ENCODE results near the gene PILRB. TPM values are rescaled to one million over a fixed set of nuclear protein-coding genes. Genes with fewer than 3 reads are reported as not detected.

PILRB gene
- total RNA-seq, 1 donor from 2014 or later, result 21.1 TPM

DNA sequence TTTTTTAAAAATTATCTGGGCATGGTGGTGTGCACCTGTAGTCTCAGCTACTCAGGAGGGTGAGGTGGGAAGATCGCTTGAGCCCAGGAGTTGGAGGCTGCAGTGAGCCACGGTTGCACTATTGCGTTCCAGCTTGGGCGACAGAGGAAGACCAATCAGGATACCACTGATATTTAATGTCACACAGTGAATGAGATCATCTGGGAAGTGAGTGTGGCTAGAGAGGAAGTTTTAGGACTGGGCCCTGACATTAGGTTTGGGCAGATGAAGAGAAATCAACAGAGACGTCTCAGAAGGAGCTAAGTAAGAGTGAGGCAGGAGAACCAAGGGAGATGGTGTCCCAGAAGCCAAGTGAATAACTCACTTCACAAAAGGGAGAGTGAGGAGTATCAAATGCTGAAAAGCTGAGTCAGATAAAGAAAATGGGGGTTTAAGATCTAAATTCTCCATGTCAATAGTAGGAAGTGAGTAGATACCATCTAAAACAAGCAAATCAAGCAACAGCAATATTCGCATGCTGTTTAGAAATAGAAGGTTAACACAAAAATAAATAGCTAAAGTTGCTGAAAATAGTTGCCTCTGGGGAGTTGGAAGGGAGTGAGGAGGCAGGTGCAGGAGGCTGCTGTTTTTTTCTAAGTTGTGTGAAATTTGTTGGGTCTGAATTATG is 26.8 kb downstream of the PILRB start:
- Histone ChIP-seq H3K9me3 (ENCODE audit: insufficient read depth, low read depth, low read length) (no peaks in the 10 kb centered on the region), H3K27ac (ENCODE audit: low read depth, low read length) (no peak overlapping the region), H3K4me3 (ENCODE audit: insufficient read depth, low read depth, low read length) (no peak overlapping the region), H3K27me3 (ENCODE audit: insufficient read depth, low read length) (peaks cover 7% of the 10 kb centered on the region), H3K4me1 (ENCODE audit: insufficient read depth, low read length) (no peaks in the 10 kb centered on the region), H3K79me2 (ENCODE audit: insufficient read depth, low read length) (no peaks in the 10 kb centered on the region), H3K36me3 (ENCODE audit: insufficient read depth, low read length) (no peaks in the 10 kb centered on the region), H2AFZ (ENCODE audit: low read depth, low read length) (no peak overlapping the region), H3K4me2 (ENCODE audit: low read length) (no peak overlapping the region), H4K20me1 (ENCODE audit: insufficient read depth, low read length) (no peaks in the 10 kb centered on the region), H3K9ac (ENCODE audit: low read length) (no peak overlapping the region)
- Mint-ChIP-seq H3K4me3 (ENCODE audit: unreplicated experiment) (no peak overlapping the region), H3K27ac (ENCODE audit: unreplicated experiment) (no peak overlapping the region), H3K27me3 (ENCODE audit: low read depth, unreplicated experiment) (peaks cover 4% of the 10 kb centered on the region), H3K36me3 (ENCODE audit: low read depth, unreplicated experiment) (no peaks in the 10 kb centered on the region), H3K4me1 (ENCODE audit: low read depth, unreplicated experiment) (peaks cover 5% of the 10 kb centered on the region), H3K9me3 (ENCODE audit: unreplicated experiment) (no peaks in the 10 kb centered on the region)
- DNase-seq (ENCODE audit: low read depth) (no peak), FAIRE-seq (no peak)
- TF ChIP-seq, protein P1, sequence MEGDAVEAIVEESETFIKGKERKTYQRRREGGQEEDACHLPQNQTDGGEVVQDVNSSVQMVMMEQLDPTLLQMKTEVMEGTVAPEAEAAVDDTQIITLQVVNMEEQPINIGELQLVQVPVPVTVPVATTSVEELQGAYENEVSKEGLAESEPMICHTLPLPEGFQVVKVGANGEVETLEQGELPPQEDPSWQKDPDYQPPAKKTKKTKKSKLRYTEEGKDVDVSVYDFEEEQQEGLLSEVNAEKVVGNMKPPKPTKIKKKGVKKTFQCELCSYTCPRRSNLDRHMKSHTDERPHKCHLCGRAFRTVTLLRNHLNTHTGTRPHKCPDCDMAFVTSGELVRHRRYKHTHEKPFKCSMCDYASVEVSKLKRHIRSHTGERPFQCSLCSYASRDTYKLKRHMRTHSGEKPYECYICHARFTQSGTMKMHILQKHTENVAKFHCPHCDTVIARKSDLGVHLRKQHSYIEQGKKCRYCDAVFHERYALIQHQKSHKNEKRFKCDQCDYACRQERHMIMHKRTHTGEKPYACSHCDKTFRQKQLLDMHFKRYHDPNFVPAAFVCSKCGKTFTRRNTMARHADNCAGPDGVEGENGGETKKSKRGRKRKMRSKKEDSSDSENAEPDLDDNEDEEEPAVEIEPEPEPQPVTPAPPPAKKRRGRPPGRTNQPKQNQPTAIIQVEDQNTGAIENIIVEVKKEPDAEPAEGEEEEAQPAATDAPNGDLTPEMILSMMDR (IDR thresholded peaks at IDR 0.05; ENCODE audit: insufficient read depth, low read depth, low read length), result no peak
- no peak for TF ChIP-seq EZH2 (IDR thresholded peaks at IDR 0.05; ENCODE audit: insufficient read depth, low read length)

DNA sequence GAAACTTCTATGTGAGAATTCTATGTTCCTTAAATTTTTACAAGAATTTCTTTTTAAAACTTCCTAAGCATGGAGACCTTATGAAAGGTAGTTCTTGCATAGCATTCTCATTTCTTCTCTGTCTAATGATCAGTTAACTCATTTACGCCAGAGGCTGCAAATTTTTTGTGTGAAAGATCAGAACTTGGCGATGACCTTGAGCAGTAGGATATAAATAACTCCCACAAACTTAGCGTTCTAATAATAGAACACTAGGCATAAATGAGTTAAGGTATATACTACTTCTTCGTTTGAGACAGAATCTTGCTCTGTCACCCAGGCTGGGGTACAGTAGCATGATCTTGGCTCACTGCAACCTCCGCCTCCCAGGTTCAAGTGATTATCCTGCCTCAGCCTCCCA is 29.0 kb downstream of the PILRB start:
- Histone ChIP-seq H2AFZ (ENCODE audit: low read depth, low read length) (no peak overlapping the region), H3K27me3 (ENCODE audit: insufficient read depth, low read length) (peaks cover 16% of the 10 kb centered on the region), H3K4me2 (ENCODE audit: low read length) (no peak overlapping the region), H4K20me1 (ENCODE audit: insufficient read depth, low read length) (no peaks in the 10 kb centered on the region), H3K9me3 (ENCODE audit: insufficient read depth, low read depth, low read length) (no peaks in the 10 kb centered on the region), H3K27ac (ENCODE audit: low read depth, low read length) (no peak overlapping the region), H3K79me2 (ENCODE audit: insufficient read depth, low read length) (no peaks in the 10 kb centered on the region), H3K4me3 (ENCODE audit: insufficient read depth, low read depth, low read length) (no peak overlapping the region), H3K4me1 (ENCODE audit: insufficient read depth, low read length) (no peaks in the 10 kb centered on the region), H3K9ac (ENCODE audit: low read length) (no peak overlapping the region), H3K36me3 (ENCODE audit: insufficient read depth, low read length) (no peaks in the 10 kb centered on the region)
- H3K9me3 Mint-ChIP-seq (ENCODE audit: unreplicated experiment), result no peaks in the 10 kb centered on the region
- DNase-seq (ENCODE audit: low read depth) (no peak), FAIRE-seq (no peak)
- H3K4me1 Mint-ChIP-seq (ENCODE audit: low read depth, unreplicated experiment), result peaks cover 12% of the 10 kb centered on the region
- no peak overlapping the region for H3K27ac Mint-ChIP-seq (ENCODE audit: unreplicated experiment)
- no peak overlapping the region for H3K4me3 Mint-ChIP-seq (ENCODE audit: unreplicated experiment)
- TF ChIP-seq, protein P1 (IDR thresholded peaks at IDR 0.05; ENCODE audit: insufficient read depth, low read depth, low read length), result no peak
- no peak for TF ChIP-seq EZH2 (IDR thresholded peaks at IDR 0.05; ENCODE audit: insufficient read depth, low read length)
- peaks cover 11% of the 10 kb centered on the region for H3K27me3 Mint-ChIP-seq (ENCODE audit: low read depth, unreplicated experiment)
- H3K36me3 Mint-ChIP-seq (ENCODE audit: low read depth, unreplicated experiment), result peaks cover 4% of the 10 kb centered on the region

DNA sequence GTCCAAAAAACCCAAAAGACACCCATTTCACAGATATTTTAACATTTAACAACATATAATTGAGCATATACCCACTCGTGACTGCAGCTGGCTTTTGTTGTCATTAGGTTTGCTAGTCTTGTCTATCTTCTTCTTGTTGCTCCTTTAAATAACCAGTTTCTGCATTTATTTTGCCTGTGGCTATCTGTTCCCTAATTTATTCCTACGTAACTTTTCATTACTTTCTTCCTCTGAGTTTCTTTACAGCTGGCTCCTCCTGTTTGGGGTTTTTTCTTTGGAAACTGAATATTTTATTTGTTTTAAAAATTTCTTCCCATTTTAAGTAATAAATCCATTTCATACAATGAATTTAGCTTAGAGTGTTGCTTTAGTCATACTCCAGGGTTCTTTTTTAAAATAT is 29.8 kb downstream of the PILRB start:
- Mint-ChIP-seq H3K27ac (ENCODE audit: unreplicated experiment) (no peak overlapping the region), H3K4me1 (ENCODE audit: low read depth, unreplicated experiment) (peaks cover 12% of the 10 kb centered on the region), H3K9me3 (ENCODE audit: unreplicated experiment) (no peaks in the 10 kb centered on the region), H3K4me3 (ENCODE audit: unreplicated experiment) (peak overlapping the region; percentile 37), H3K36me3 (ENCODE audit: low read depth, unreplicated experiment) (peaks cover 4% of the 10 kb centered on the region), H3K27me3 (ENCODE audit: low read depth, unreplicated experiment) (peaks cover 11% of the 10 kb centered on the region)
- TF ChIP-seq, protein P1 (IDR thresholded peaks at IDR 0.05; ENCODE audit: insufficient read depth, low read depth, low read length), result no peak
- TF ChIP-seq EZH2 (IDR thresholded peaks at IDR 0.05; ENCODE audit: insufficient read depth, low read length), result no peak
- H3K4me2 ChIP-seq (ENCODE audit: low read length), result no peak overlapping the region
- no peaks in the 10 kb centered on the region for H4K20me1 ChIP-seq (ENCODE audit: insufficient read depth, low read length)
- FAIRE-seq, result no peak
- H2AFZ ChIP-seq (ENCODE audit: low read depth, low read length), result no peak overlapping the region
- H3K4me1 ChIP-seq (ENCODE audit: insufficient read depth, low read length), result no peaks in the 10 kb centered on the region
- H3K9me3 ChIP-seq (ENCODE audit: insufficient read depth, low read depth, low read length), result no peaks in the 10 kb centered on the region
- no peaks in the 10 kb centered on the region for H3K36me3 ChIP-seq (ENCODE audit: insufficient read depth, low read length)
- no peak overlapping the region for H3K4me3 ChIP-seq (ENCODE audit: insufficient read depth, low read depth, low read length)
- H3K79me2 ChIP-seq (ENCODE audit: insufficient read depth, low read length), result no peaks in the 10 kb centered on the region
- no peak for DNase-seq (ENCODE audit: low read depth)
- H3K9ac ChIP-seq (ENCODE audit: low read length), result no peak overlapping the region
- peaks cover 21% of the 10 kb centered on the region for H3K27me3 ChIP-seq (ENCODE audit: insufficient read depth, low read length)
- no peak overlapping the region for H3K27ac ChIP-seq (ENCODE audit: low read depth, low read length)
